NCI-H1105 (cell line): ENCODE data around the gene SSH2.
"Not testable (repeated sequence)": the region's sequence is repeated elsewhere in the genome, so short reads cannot be mapped to it uniquely, and the experiment has no call there.

ENCODE experiments used
- DNase-seq: peaks from one replicate; lab custom pipeline; 2025; lab: John Stamatoyannopoulos, UW

SSH2 gene

GRCh38 chr17:29710891-29711418 is 219.1 kb downstream of the SSH2 start:
- no peak for DNase-seq

- no peak for DNase-seq
Measured at GRCh38 chr17:29710520-29710884, 219.5 kb downstream of the SSH2 start.

DNA sequence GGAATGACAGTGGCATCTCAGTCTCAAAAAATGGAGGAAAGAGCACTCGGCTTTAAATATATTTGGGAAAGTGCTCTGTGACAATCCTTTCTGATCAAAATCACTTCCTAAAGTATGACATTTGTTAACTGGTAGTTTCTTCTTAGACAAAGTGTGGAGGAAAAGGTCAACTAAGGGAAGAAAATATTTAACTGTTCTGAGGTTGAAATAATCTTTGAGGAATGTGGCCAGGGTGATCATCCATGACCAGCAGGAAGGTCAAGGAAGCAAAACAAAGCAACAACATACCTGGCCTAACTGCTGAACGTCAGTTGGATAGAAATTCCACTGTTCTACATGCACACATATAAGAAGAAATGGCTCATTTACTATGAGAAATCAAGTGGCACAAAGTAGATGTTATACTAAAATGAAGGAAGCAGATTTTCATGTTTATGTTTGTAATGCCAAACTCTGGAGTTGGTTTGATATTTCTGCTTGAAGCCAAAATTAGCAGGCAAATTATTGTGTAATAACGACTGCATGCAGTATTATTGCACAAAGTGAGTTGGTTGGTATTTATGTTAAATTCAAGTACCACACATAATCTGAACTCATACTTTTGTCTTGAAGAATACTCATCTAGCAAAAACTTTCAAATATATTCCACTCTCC is 220.0 kb downstream of the SSH2 start:
- DNase-seq, result no peak

DNA sequence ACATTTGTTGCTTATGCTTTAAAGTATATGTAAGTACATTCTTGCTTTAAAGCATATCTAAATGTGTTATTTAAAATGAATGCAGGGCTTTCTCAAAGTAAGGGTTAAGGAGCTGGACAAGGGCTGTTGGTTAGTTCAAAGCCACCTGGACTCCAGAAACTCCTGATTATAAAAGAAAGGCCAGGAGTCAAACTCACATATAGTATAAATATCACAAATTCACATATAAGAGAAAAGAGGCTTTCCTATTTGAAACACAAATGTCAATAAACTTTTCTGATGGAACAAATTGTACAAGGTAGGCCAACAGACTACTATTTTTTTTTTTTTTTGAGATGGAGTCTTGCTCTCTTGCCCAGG is 222.8 kb downstream of the SSH2 start:
- DNase-seq, result no peak

DNA sequence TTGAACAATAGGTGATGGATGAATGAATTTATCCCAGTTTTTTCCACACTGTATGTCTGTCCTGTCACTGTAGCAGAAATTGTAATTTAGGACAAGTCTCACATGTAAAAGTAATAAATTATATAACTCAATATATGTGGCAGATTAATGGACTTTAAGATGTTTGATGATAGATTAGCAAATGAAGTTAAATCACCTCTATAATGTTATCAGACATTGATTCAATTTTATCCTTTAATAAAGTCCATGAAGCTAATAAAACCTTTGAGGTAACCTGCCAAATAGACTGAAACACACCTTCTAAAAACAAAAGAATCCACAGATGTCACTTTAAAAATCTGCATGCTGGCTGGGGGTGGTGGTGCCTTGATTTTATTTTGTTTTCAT is 224.0 kb downstream of the SSH2 start:
- DNase-seq, result no peak

- no peak for DNase-seq
Measured at GRCh38 chr17:29705386-29705785, 224.6 kb downstream of the SSH2 start.

GRCh38 chr17:29699283-29699682 is 230.7 kb downstream of the SSH2 start:
- no peak for DNase-seq

- no peak for DNase-seq
Measured at GRCh38 chr17:29698837-29699236, 231.2 kb downstream of the SSH2 start.

DNA sequence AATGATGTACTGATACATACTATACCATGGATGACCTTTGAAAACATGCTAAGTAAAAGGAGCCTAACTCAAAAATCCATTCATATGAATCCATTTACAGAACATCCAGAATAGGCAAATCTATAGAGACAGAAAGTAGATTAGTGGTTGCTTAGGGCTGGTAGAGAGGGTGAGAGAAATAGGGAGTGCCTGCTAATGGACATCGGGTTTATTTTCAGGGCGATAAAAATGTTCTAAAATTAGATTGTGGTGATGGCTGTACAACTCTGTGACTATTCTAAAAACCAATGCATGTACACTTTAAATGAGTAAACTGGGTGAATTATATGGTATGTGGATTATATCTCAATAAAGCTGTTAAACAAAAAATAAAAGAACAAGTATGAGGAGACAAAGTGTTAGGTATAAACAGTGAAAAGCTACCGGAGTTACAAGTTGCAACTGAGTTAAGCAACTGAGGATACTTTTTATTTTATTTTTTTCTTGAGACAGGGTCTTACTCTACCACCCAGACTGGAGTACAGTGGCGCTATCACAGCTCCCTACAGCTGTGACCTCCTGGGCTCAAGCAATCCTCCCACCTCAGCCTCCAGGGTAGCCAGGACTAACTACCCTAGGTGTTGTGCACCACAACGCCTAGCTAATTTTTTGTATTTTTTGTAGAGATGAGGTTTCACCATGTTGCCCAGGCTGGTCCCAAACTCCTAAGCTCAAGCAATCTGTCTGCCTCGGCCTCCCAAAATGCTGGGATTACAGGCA is 231.8 kb downstream of the SSH2 start:
- no peak for DNase-seq

DNA sequence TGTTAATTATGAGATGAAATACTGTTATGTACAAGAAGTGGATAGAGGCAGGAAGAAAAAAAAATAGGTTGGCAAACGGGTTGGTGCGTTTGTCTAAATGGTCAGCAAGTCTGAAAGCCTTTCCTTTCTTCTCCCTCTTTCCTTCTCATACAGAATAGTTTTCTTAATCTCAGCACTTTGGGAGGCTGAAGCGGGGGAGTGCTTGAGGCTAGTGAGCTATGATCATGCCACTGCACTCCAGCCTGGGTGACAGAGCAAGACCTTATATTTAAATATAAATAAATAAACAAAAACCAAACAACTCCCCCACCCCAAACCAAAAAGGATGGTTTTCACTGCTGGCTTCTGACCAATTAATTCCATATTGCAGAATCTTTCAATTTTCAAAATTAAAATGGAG is 232.7 kb downstream of the SSH2 start:
- DNase-seq, result no peak

DNA sequence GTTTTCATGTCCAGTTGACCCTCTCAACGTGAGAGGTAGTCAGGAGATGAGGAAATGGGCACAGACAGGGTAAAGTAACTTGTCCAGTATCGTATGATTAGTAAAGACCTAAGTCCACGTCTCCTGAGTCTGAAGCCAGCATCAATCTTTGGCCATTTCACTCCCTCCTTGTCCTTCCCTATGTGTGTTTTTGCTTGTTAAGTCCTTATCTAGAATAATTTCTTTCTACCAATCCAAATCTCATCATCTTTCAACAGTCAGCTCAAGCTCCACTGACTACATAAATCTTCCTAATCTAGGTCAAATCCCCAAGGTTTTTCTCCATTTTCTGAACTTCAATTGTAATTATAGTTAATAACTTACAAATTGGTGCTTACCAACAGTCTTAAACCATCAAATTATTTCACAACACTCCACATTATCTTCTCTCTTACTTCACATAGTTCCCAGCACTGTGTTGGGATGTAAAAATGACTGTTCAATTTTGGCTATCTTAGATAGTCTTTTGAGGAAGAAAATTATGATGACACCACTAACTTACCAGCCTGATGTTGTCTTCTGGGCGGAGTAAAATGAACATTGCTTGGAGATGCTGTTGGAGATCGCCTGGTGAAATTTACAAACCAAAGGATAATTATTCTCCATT is 235.0 kb downstream of the SSH2 start:
- no peak for DNase-seq

GRCh38 chr17:29693751-29694150 is 236.3 kb downstream of the SSH2 start:
- no peak for DNase-seq

GRCh38 chr17:29687596-29687995 is 242.4 kb downstream of the SSH2 start:
- DNase-seq, result no peak

- no peak for DNase-seq
Measured at GRCh38 chr17:29686993-29687590, 242.9 kb downstream of the SSH2 start.

DNA sequence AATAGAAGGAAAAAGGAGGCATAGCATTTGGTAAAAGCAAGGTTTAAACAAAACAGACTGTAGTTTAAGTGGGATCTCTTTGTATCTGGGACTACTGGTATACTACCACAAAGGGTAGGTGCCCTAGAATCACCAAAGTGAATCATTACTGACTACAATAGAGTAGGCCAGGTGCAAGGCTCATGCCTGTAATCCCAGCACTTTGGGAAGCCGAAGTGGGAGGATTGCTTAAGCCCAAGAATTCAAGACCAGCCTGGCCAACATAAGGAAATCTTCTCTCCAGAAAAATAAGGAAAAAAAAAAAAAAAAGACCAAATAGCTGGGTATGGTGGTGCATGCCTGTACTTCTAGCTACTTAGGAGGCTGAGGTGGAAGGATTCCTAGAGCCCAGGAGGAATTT is 246.5 kb downstream of the SSH2 start:
- DNase-seq, result no peak

DNA sequence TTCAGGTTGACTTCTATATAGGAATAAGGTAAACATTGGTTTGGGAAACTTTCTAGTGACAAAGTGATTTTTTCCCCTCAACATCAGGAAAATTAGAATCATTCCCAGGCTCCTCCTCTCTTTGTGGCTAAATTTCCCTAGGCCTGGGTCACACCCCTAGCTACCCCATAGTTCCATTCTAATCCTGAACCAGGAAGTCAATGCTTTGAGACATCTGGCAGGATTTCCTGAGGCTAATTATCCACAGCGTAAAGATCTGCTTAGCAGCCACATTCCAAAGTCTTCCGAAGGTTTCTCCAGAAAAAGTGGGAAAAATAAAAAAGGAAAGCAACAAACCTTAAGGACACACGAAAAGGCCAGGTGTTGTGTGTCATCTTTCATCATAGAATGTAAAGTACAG is 247.0 kb downstream of the SSH2 start:
- no peak for DNase-seq

DNA sequence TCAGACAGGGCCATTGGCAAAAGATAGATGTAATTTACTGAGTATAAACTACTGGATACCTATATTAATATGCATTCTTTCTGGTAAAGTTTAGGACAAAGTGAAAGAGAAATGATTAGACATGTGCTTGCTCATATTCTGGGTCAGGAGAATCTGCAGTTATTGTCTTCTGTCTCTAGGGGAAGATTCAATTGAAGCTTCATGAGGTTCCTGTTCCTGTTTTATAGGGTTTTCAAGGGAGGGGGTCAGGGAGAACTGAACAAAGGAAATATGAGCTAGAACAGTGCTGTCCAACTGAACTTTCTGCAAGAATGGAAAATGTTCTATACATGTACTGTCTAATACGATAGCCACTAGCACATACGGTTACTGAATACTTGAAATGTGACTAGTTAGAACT is 248.0 kb downstream of the SSH2 start:
- DNase-seq, result no peak

- DNase-seq, result no peak
Measured at GRCh38 chr17:29677824-29678223, 252.2 kb downstream of the SSH2 start.

- DNase-seq, result no peak
Measured at GRCh38 chr17:29677221-29677791, 252.7 kb downstream of the SSH2 start.

GRCh38 chr17:29675961-29676360 is 254.1 kb downstream of the SSH2 start:
- not testable (repeated sequence) for DNase-seq

DNA sequence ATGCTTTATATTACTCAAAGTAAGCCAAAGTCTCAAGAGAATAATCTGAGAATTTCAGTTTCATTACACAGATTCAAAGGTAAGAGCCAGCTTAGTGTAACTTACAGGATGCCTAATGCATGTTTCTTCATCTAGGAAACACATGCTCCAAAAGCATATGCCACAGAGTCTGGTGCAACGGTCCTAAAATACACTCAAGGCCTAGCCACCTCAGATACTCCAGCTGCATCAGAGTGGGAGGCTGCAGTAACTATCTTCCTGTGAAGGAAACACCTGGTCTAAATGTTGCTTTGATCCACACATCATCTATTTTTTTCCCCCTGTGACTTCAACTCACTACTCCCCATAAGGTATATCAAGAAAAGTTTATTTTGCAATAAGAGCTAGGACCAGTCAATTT is 255.7 kb downstream of the SSH2 start:
- no peak for DNase-seq

GRCh38 chr17:29671661-29672060 is 258.4 kb downstream of the SSH2 start:
- no peak for DNase-seq

- no peak for DNase-seq
Measured at GRCh38 chr17:29669266-29669665, 260.8 kb downstream of the SSH2 start.
